Measurements from ENCODE around the gene PMEL. TPM values are rescaled to one million over a fixed set of nuclear protein-coding genes. Genes with fewer than 3 reads are reported as not detected.

The PMEL gene
- total RNA-seq, 1 experiment from 2014 or later: 72.2 TPM

DNA sequence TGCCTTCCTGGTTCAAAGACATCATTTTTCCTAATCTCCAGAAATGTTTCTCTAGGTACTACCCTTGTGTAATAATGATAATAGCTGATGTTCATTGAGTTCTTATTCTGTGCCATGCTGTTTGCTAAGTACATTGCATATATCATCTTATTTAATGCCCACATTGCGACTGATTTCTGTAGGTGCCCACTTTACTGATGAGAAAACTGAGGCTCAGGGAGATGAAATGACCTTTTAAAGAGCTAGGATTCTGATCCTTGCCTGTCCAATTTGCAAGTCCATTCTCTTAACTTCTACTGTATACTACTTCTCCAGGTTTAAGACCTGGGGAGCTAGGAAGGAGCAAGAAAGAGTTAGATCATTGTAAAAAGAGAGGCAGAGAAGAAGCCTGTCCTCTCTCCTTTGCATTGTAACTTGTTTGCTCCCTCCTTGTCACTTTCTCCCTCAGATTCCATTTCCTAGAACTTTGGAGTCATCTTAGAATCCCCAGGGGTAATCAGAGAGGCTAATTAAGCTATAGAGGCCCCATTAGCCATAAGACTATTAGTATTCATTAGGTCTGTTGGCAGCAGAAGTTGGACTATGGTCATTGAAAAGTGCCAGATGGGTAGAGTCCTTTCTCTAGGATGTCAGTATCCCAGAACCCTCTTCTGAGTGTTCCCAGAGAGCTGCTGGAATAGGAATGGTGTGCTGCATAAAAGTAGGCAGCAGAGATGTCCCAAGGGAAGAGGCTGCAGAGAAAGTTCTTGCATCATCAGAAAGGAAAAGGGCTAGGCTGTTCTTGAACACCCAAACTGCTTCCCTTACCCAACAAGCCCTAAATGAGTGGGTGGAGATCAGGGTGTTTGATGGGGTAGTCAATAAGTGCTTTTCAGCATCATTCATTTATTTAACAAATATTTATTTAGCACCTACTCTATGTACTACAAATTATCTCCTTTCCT is 31.8 kb downstream of the PMEL start:
- H3K4me1 Mint-ChIP-seq: peaks cover 31% of the 10 kb centered on the region
- DNase-seq (ENCODE audit: low spot score) (no peak), ATAC-seq (no peak)
- peaks cover 59% of the 10 kb centered on the region for H3K27me3 Mint-ChIP-seq (ENCODE audit: low read depth)
- H3K9me3 Mint-ChIP-seq: no peaks in the 10 kb centered on the region
- ChIA-PET CTCF (interaction anchor here (0.6 to 4.9 kb wide), 3 partner anchors 8 to 196 kb away, joined by 3 to 40 read pairs (median 3); no protein-coding TSS in a partner anchor), POLR2A (interaction anchor here (1.0 kb wide), 2 partner anchors 40 to 117 kb away, joined by 3 read pairs; partner anchors contain the start of genes RAB5B and SARNP)
- H3K4me3 Mint-ChIP-seq: no peak overlapping the region
- no peak overlapping the region for H3K27ac Mint-ChIP-seq
- H3K36me3 Mint-ChIP-seq: no peaks in the 10 kb centered on the region
- TF ChIP-seq ESRRA (CRISPR knock-in tag; IDR thresholded peaks at IDR 0.05; ENCODE audit: borderline replicate concordance): no peak
- TF ChIP-seq ZNF425 (CRISPR knock-in tag; conservative IDR thresholded peaks at IDR 0.05): no peak
- TF ChIP-seq TP53 (CRISPR knock-in tag; IDR thresholded peaks at IDR 0.05): no peak
- TF ChIP-seq NFYB (CRISPR knock-in tag; conservative IDR thresholded peaks at IDR 0.05; ENCODE audit: low read depth): no peak

DNA sequence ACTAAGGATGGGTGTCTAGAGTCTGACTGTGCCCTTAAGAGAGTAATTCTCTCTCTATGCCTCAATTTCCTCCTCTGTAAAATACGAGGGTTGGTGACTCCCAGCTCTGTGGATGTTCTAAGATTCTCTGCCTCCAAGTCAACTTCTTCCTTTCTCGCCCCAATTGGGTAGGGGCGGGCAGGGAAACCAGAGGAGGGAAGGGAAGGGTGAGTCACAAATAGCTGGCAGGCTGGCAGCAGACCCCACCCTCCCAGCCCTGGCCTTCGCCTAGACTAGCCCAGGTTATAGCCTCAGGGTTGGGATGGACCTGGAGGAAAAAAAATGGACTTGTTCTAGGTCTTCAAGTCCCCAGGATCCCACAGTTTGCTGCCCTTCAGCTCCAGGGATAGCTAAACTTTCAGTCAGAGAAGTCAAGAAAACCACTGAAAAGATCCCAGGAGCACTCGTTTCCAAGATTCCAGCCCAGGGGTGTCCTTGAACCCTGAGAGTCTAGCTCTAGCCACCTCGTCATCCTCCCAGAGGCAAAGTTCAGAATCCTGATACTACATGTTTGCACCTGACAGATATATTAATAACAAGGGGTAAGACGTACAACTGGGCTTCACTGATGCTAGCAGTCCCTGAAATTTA is 32.6 kb downstream of the PMEL start:
- Mint-ChIP-seq H3K27me3 (ENCODE audit: low read depth) (peaks cover 59% of the 10 kb centered on the region), H3K36me3 (no peaks in the 10 kb centered on the region), H3K27ac (no peak overlapping the region), H3K4me1 (peaks cover 32% of the 10 kb centered on the region), H3K4me3 (peak overlapping the region; percentile 85), H3K9me3 (no peaks in the 10 kb centered on the region)
- POLR2A ChIA-PET: interaction anchor here (1.0 kb wide), 2 partner anchors 40 to 116 kb away, joined by 3 read pairs; partner anchors contain the start of genes RAB5B and SARNP
- CTCF ChIA-PET: interaction anchor here (4.9 kb wide), 1 partner anchor 195 kb away, joined by 40 read pairs; no protein-coding TSS in a partner anchor
- ATAC-seq (no peak), DNase-seq (ENCODE audit: low spot score) (no peak)
- no peak for TF ChIP-seq TCF7 (CRISPR knock-in tag; IDR thresholded peaks at IDR 0.05; ENCODE audit: low read depth)
- no peak for TF ChIP-seq ZSCAN18 (CRISPR knock-in tag; IDR thresholded peaks at IDR 0.05)
- TF ChIP-seq CREB1 (CRISPR knock-in tag; IDR thresholded peaks at IDR 0.05): no peak
- no peak for TF ChIP-seq SMAD3 (CRISPR knock-in tag; IDR thresholded peaks at IDR 0.05; ENCODE audit: borderline replicate concordance)
- TF ChIP-seq TP53 (CRISPR knock-in tag; IDR thresholded peaks at IDR 0.05): no peak
- no peak for TF ChIP-seq CTCF (IDR thresholded peaks at IDR 0.05)
- TF ChIP-seq PRDM15 (CRISPR knock-in tag; IDR thresholded peaks at IDR 0.05): no peak
- TF ChIP-seq TEAD4 (CRISPR knock-in tag; IDR thresholded peaks at IDR 0.05): no peak
- no peak for TF ChIP-seq ZNF232 (CRISPR knock-in tag; IDR thresholded peaks at IDR 0.05)

All from WTC11 (cell line).